ENCODE measurements around the gene SLC25A15. TPM values are rescaled to one million over a fixed set of nuclear protein-coding genes. Genes with fewer than 3 reads are reported as not detected.

Gene SLC25A15
- 11.8 TPM for total RNA-seq

- peak; percentile 73 for DNase-seq (ENCODE audit: low spot score)
Measured at GRCh38 chr13:40789275-40790153, at the start of gene SLC25A15. SLC25A15 (plus strand) TSS chr13:40789611; CDS start chr13:40793227, 3,616 bp downstream.

GRCh38 chr13:40749327-40749726 is 40.1 kb upstream of the SLC25A15 start:
- DNase-seq (ENCODE audit: low spot score) = no peak

GRCh38 chr13:40755082-40755700 is 34.2 kb upstream of the SLC25A15 start:
- DNase-seq (ENCODE audit: low spot score) = no peak

- no peak for DNase-seq (ENCODE audit: low spot score)
Measured at GRCh38 chr13:40756042-40756441, 33.4 kb upstream of the SLC25A15 start.

GRCh38 chr13:40758811-40759210 is 30.6 kb upstream of the SLC25A15 start:
- no peak for DNase-seq (ENCODE audit: low spot score)

GRCh38 chr13:40762849-40763248 is 26.6 kb upstream of the SLC25A15 start:
- no peak for DNase-seq (ENCODE audit: low spot score)

GRCh38 chr13:40764587-40765403 is 24.6 kb upstream of the SLC25A15 start:
- DNase-seq (ENCODE audit: low spot score) = peak; percentile 67

GRCh38 chr13:40765602-40766001 is 23.8 kb upstream of the SLC25A15 start:
- DNase-seq (ENCODE audit: low spot score) = no peak

- no peak for DNase-seq (ENCODE audit: low spot score)
Measured at GRCh38 chr13:40769970-40770369, 19.4 kb upstream of the SLC25A15 start.

- no peak for DNase-seq (ENCODE audit: low spot score)
Measured at GRCh38 chr13:40770609-40770933, 18.8 kb upstream of the SLC25A15 start.

- peak; percentile 93 for DNase-seq (ENCODE audit: low spot score)
Measured at GRCh38 chr13:40770934-40771618, 18.3 kb upstream of the SLC25A15 start, which contains the start of gene MRPS31. MRPS31 (minus strand) TSS chr13:40771190; CDS start chr13:40771136, 54 bp downstream.

GRCh38 chr13:40772765-40773473 is 16.5 kb upstream of the SLC25A15 start:
- DNase-seq (ENCODE audit: low spot score) = no peak

GRCh38 chr13:40774672-40775071 is 14.7 kb upstream of the SLC25A15 start:
- no peak for DNase-seq (ENCODE audit: low spot score)

- DNase-seq (ENCODE audit: low spot score) = no peak
Measured at GRCh38 chr13:40776232-40776631, 13.2 kb upstream of the SLC25A15 start.

GRCh38 chr13:40776681-40777165 is 12.7 kb upstream of the SLC25A15 start:
- DNase-seq (ENCODE audit: low spot score) = peak; percentile 32

- peak; percentile 42 for DNase-seq (ENCODE audit: low spot score)
Measured at GRCh38 chr13:40777166-40777808, 12.1 kb upstream of the SLC25A15 start.

GRCh38 chr13:40777809-40778175 is 11.6 kb upstream of the SLC25A15 start:
- no peak for DNase-seq (ENCODE audit: low spot score)

GRCh38 chr13:40779049-40779448 is 10.4 kb upstream of the SLC25A15 start:
- no peak for DNase-seq (ENCODE audit: low spot score)

GRCh38 chr13:40779796-40780285 is 9.6 kb upstream of the SLC25A15 start:
- no peak for DNase-seq (ENCODE audit: low spot score)

GRCh38 chr13:40780822-40781401 is 8.5 kb upstream of the SLC25A15 start:
- no peak for DNase-seq (ENCODE audit: low spot score)

Data from mucosa of gallbladder (tissue), 1 donor.